ENCODE measurements around the gene PEX16.

Gene PEX16

GRCh38 chr11:45930951-45931570 is 13.4 kb upstream of the PEX16 start:
- no peak for DNase-seq

- peak; percentile 94 for DNase-seq
Measured at GRCh38 chr11:45930031-45930794, 12.5 kb upstream of the PEX16 start.

GRCh38 chr11:45929486-45930030 is 11.9 kb upstream of the PEX16 start:
- no peak for DNase-seq

GRCh38 chr11:45928535-45929215 is 11.0 kb upstream of the PEX16 start:
- DNase-seq, result no peak

- no peak for DNase-seq
Measured at GRCh38 chr11:45927684-45928413, 10.2 kb upstream of the PEX16 start.

GRCh38 chr11:45927332-45927683 is 9.6 kb upstream of the PEX16 start:
- no peak for DNase-seq

- DNase-seq, result no peak
Measured at GRCh38 chr11:45926536-45927331, 9.1 kb upstream of the PEX16 start.

GRCh38 chr11:45926001-45926401 is 8.3 kb upstream of the PEX16 start:
- no peak for DNase-seq

- DNase-seq, result no peak
Measured at GRCh38 chr11:45925550-45925949, 7.9 kb upstream of the PEX16 start.

- no peak for DNase-seq
Measured at GRCh38 chr11:45924927-45925326, 7.2 kb upstream of the PEX16 start.

GRCh38 chr11:45924036-45924915 is 6.6 kb upstream of the PEX16 start:
- no peak for DNase-seq

- DNase-seq, result peak; percentile 82
Measured at GRCh38 chr11:45922425-45923082, 4.9 kb upstream of the PEX16 start, which contains the start of gene LARGE2. Gene LARGE2, plus strand, starts transcription at chr11:45922656. Its CDS starts 227 bp downstream, at chr11:45922883.

GRCh38 chr11:45921561-45922424 is 4.1 kb upstream of the PEX16 start:
- peak; percentile 93 for DNase-seq

GRCh38 chr11:45920531-45921477 is 3.1 kb upstream of the PEX16 start:
- no peak for DNase-seq

GRCh38 chr11:45919806-45920530 is 2.3 kb upstream of the PEX16 start:
- DNase-seq, result no peak

- no peak for DNase-seq
Measured at GRCh38 chr11:45918962-45919675, 1.4 kb upstream of the PEX16 start.

Data from NCI-H774 (cell line).